H1 (cell line): ENCODE measurements around the gene CRACDL. TPM values are rescaled to one million over a fixed set of nuclear protein-coding genes. Genes with fewer than 3 reads are reported as not detected.

ENCODE experiments used
- CTCF ChIA-PET: fragments of 300-600 bp; sonication (Branson Sonifier 250); formaldehyde crosslinking; loops from one replicate; lab custom pipeline; 2021; ENCODE audit not compliant: partially characterized antibody; lab: Charles Lee
- POLR2A ChIA-PET: fragments of 300-600 bp; sonication (Branson Sonifier 250); formaldehyde crosslinking; loops from one replicate; lab custom pipeline; 2021; ENCODE audit warnings: inconsistent platforms; ENCODE audit not compliant: partially characterized antibody; lab: Charles Lee
- DNase-seq, 2 experiments: peaks; one replicate each; pipeline versions ENCODE4 v3.0.0 to v3.0.0-alpha.2; 2010 to 2022; ENCODE audit warnings: low spot score in 2 of 2, low read depth in 1 of 2, mixed read lengths in 1 of 2
- FAIRE-seq: peaks from 2 replicates; lab custom pipeline; 2011; peaks lifted over from hg19 to GRCh38; lab: Jason Lieb, UNC
- H2AFZ ChIP-seq: 2 replicates; pipeline ENCODE4 v1.8.1; 2012; ENCODE audit warnings: low read length, inconsistent platforms
- H2AK5ac ChIP-seq: 2 replicates; pipeline ENCODE4 v1.6.1; 2013; ENCODE audit warnings: low read depth, low read length
- H2BK120ac ChIP-seq: replicated peaks from 2 replicates; pipeline ENCODE3; 2013; ENCODE audit warnings: low read depth, low read length, inconsistent platforms
- H2BK12ac ChIP-seq: 2 replicates; pipeline ENCODE4 v1.6.1; 2013; ENCODE audit warnings: low read depth, low read length
- H2BK15ac ChIP-seq: 2 replicates; pipeline ENCODE4 v1.6.1; 2013; ENCODE audit warnings: low read length
- H2BK20ac ChIP-seq: 2 replicates; pipeline ENCODE4 v1.6.1; 2013; ENCODE audit warnings: low read length
- H2BK5ac ChIP-seq: 2 replicates; pipeline ENCODE4 v1.6.1; 2013; ENCODE audit warnings: low read depth, low read length
- H3K14ac ChIP-seq: 2 replicates; pipeline ENCODE4 v1.6.1; 2013; ENCODE audit warnings: inconsistent platforms; ENCODE audit not compliant: insufficient read length
- H3K18ac ChIP-seq: 2 replicates; pipeline ENCODE4 v1.6.1; 2013; ENCODE audit warnings: low read length; ENCODE audit errors: extremely low read depth
- H3K23ac ChIP-seq: 2 replicates; pipeline ENCODE4 v1.6.1; 2013; ENCODE audit warnings: inconsistent platforms; ENCODE audit not compliant: insufficient read length
- H3K23me2 ChIP-seq: 2 replicates; pipeline ENCODE4 v1.6.1; 2013; ENCODE audit warnings: low read depth, low read length
- H3K27ac ChIP-seq: 2 replicates; pipeline ENCODE4 v1.6.1; 2011; ENCODE audit warnings: low read depth, low read length, inconsistent platforms
- H3K27me3 ChIP-seq, 4 experiments: replicated peaks in 1 of 4; 1 replicate in 1 of 4; 2 replicates in 3 of 4; pipeline versions ENCODE4 v1.6.1 to v1.8.1; 2011 to 2013; ENCODE audit warnings: low read length in 3 of 4, mild to moderate bottlenecking in 3 of 4, inconsistent platforms in 2 of 4, mixed read lengths in 2 of 4, moderate library complexity in 1 of 4; ENCODE audit not compliant: control insufficient read depth in 3 of 4, insufficient read depth in 3 of 4; ENCODE audit errors: extremely low read depth in 1 of 4
- H3K36me3 ChIP-seq, 4 experiments: 2 replicates each; pipeline versions ENCODE4 v1.6.1 to v1.8.1; 2011 to 2013; ENCODE audit warnings: mild to moderate bottlenecking in 4 of 4, low read length in 3 of 4, moderate library complexity in 2 of 4, control low read depth in 1 of 4, inconsistent platforms in 1 of 4; ENCODE audit not compliant: insufficient read depth in 4 of 4, control insufficient read depth in 2 of 4
- H3K4ac ChIP-seq: replicated peaks from 2 replicates; pipeline ENCODE3; 2013; ENCODE audit warnings: low read length, low read depth, mixed read lengths, inconsistent platforms; ENCODE audit not compliant: insufficient read length
- H3K4me1 ChIP-seq, 4 experiments: replicated peaks in 1 of 4; 1 replicate in 1 of 4; 2 replicates in 3 of 4; pipeline versions ENCODE4 v1.6.1 to v1.8.1; 2011 to 2013; ENCODE audit warnings: low read length in 3 of 4, inconsistent platforms in 2 of 4, mixed read lengths in 1 of 4; ENCODE audit not compliant: insufficient read depth in 4 of 4, control insufficient read depth in 3 of 4
- H3K4me2 ChIP-seq, 2 experiments: 2 replicates each; pipeline versions ENCODE4 v1.6.1 to v1.8.1; 2011 to 2013; ENCODE audit warnings: low read depth in 2 of 2, low read length in 2 of 2, control low read depth in 1 of 2, inconsistent platforms in 1 of 2, mild to moderate bottlenecking in 1 of 2; ENCODE audit not compliant: insufficient read depth in 1 of 2
- H3K4me3 ChIP-seq, 4 experiments: fragments of 200-600, 300-600 bp in 1 of 4; sonication (generic), shearing (Covaris generic), sonication (Bioruptor Twin) in 1 of 4; 2 replicates each; pipeline versions ENCODE4 v1.5.1 to v1.8.1; 2011 to 2016; ENCODE audit warnings: low read length in 4 of 4, low read depth in 3 of 4, control low read depth in 2 of 4, inconsistent platforms in 2 of 4, mild to moderate bottlenecking in 2 of 4, mixed read lengths in 1 of 4, moderate library complexity in 1 of 4; ENCODE audit not compliant: insufficient read depth in 2 of 4; ENCODE audit errors: extremely low read depth in 1 of 4
- H3K56ac ChIP-seq: replicated peaks from 2 replicates; pipeline ENCODE3; 2013; ENCODE audit warnings: low read depth, mild to moderate bottlenecking, mixed read lengths, low read length, inconsistent platforms; ENCODE audit not compliant: insufficient read length
- H3K79me1 ChIP-seq: 2 replicates; pipeline ENCODE4 v1.6.1; 2013; ENCODE audit warnings: low read depth, low read length, control low read depth
- H3K79me2 ChIP-seq, 2 experiments: 2 replicates each; pipeline versions ENCODE4 v1.6.1 to v1.8.1; 2012 to 2013; ENCODE audit warnings: low read length in 2 of 2, mild to moderate bottlenecking in 2 of 2, inconsistent platforms in 1 of 2; ENCODE audit not compliant: insufficient read depth in 2 of 2, control insufficient read depth in 1 of 2
- H3K9ac ChIP-seq, 4 experiments: replicated peaks in 1 of 4; 1 replicate in 1 of 4; 2 replicates in 3 of 4; pipeline versions ENCODE4 v1.6.1 to v1.8.1; 2011 to 2013; ENCODE audit warnings: low read depth in 3 of 4, low read length in 3 of 4, control low read depth in 2 of 4, mild to moderate bottlenecking in 2 of 4, moderate library complexity in 2 of 4, inconsistent platforms in 1 of 4; ENCODE audit errors: extremely low read depth in 1 of 4
- H3K9me3 ChIP-seq, 2 experiments: 2 replicates each; pipeline versions ENCODE4 v1.6.1 to v1.8.1; 2012 to 2013; ENCODE audit warnings: mild to moderate bottlenecking in 2 of 2, moderate library complexity in 2 of 2, control low read depth in 1 of 2, inconsistent platforms in 1 of 2, low read depth in 1 of 2, low read length in 1 of 2, mixed read lengths in 1 of 2; ENCODE audit not compliant: insufficient read depth in 2 of 2
- H4K20me1 ChIP-seq, 2 experiments: replicated peaks in 1 of 2; 2 replicates each; pipeline versions ENCODE3 to v1.8.1; 2011 to 2013; ENCODE audit warnings: inconsistent platforms in 2 of 2, low read length in 2 of 2, mild to moderate bottlenecking in 1 of 2; ENCODE audit not compliant: insufficient read depth in 2 of 2, control insufficient read depth in 1 of 2
- H4K5ac ChIP-seq: 2 replicates; pipeline ENCODE4 v1.6.1; 2013; ENCODE audit warnings: low read length, low read depth, mixed read lengths, inconsistent platforms; ENCODE audit not compliant: insufficient read length
- H4K8ac ChIP-seq: 2 replicates; pipeline ENCODE4 v1.8.0; 2013; ENCODE audit warnings: mild to moderate bottlenecking, moderate library complexity, low read length, inconsistent platforms; ENCODE audit not compliant: insufficient read depth; ENCODE audit errors: extremely low read depth
- H4K91ac ChIP-seq: replicated peaks from 2 replicates; pipeline ENCODE3; 2013; ENCODE audit warnings: low read length, mixed read lengths, inconsistent platforms; ENCODE audit not compliant: insufficient read length
- BCL11A ChIP-seq, 2 experiments: IDR thresholded peaks; one replicate each; pipeline ENCODE4 v1.6.1; 2011; ENCODE audit warnings: low read depth in 2 of 2, low read length in 2 of 2, mild to moderate bottlenecking in 2 of 2
- EGR1 ChIP-seq: IDR thresholded peaks from 2 replicates; pipeline ENCODE4 v1.6.1; 2011; ENCODE audit warnings: low read depth, low read length, borderline replicate concordance
- GABPA ChIP-seq: IDR thresholded peaks from 2 replicates; pipeline ENCODE4 v1.6.1; 2011; ENCODE audit warnings: mild to moderate bottlenecking, low read length, moderate library complexity, borderline replicate concordance; ENCODE audit not compliant: insufficient read depth
- GTF2F1 ChIP-seq: IDR thresholded peaks from 2 replicates; pipeline ENCODE4 v1.6.1; 2012; ENCODE audit warnings: low read depth, low read length, improper control_type of control experiment, borderline replicate concordance
- JUND ChIP-seq: IDR thresholded peaks from 2 replicates; pipeline ENCODE4 v1.6.1; 2011; ENCODE audit warnings: mild to moderate bottlenecking, improper control_type of control experiment, low read length
- KDM4A ChIP-seq: IDR thresholded peaks from one replicate; pipeline ENCODE4 v1.7.1; 2012; ENCODE audit warnings: low read depth, mild to moderate bottlenecking, moderate library complexity, low read length, inconsistent platforms; ENCODE audit not compliant: severe bottlenecking
- KDM5A ChIP-seq: fragments of 200-600 bp; IDR thresholded peaks from 2 replicates; pipeline ENCODE4 v1.7.1; 2012; ENCODE audit warnings: mild to moderate bottlenecking, low read length, inconsistent platforms, mixed read lengths
- NANOG ChIP-seq: IDR thresholded peaks from 2 replicates; pipeline ENCODE4 v1.6.1; 2011; ENCODE audit warnings: low read length, low read depth, mild to moderate bottlenecking, inconsistent platforms; ENCODE audit not compliant: insufficient read depth, poor library complexity, severe bottlenecking
- POLR2A ChIP-seq, 2 experiments: IDR thresholded peaks; 1 replicate in 1 of 2; 2 replicates in 1 of 2; pipeline ENCODE4 v1.6.1; 2011; ENCODE audit warnings: low read depth in 2 of 2, low read length in 2 of 2, mild to moderate bottlenecking in 2 of 2; ENCODE audit errors: control extremely low read depth in 1 of 2
- POLR2AphosphoS5 ChIP-seq: IDR thresholded peaks from 2 replicates; pipeline ENCODE4 v1.6.1; 2011; ENCODE audit warnings: low read depth, low read length
- RAD21 ChIP-seq, 2 experiments: IDR thresholded peaks in 1 of 2; conservative IDR thresholded peaks in 1 of 2; 2 replicates each; pipeline ENCODE4 v1.6.1; 2011; ENCODE audit warnings: low read depth in 2 of 2, low read length in 2 of 2, improper control_type of control experiment in 1 of 2, inconsistent platforms in 1 of 2, mild to moderate bottlenecking in 1 of 2, moderate library complexity in 1 of 2
- SAP30 ChIP-seq: fragments of 300-600 bp; sonication (generic); IDR thresholded peaks from 2 replicates; pipeline ENCODE4 v1.7.1; 2012; ENCODE audit warnings: low read length, moderate library complexity, mild to moderate bottlenecking, inconsistent platforms; ENCODE audit not compliant: insufficient read depth, insufficient replicate concordance
- SIRT6 ChIP-seq: IDR thresholded peaks from one replicate; pipeline ENCODE4 v1.7.1; 2012; ENCODE audit warnings: low read length, inconsistent platforms
- SRF ChIP-seq: IDR thresholded peaks from 2 replicates; pipeline ENCODE4 v1.6.1; 2011; ENCODE audit warnings: mild to moderate bottlenecking, low read depth, low read length, moderate library complexity
- TAF1 ChIP-seq: IDR thresholded peaks from 2 replicates; pipeline ENCODE4 v1.6.1; 2011; ENCODE audit warnings: mild to moderate bottlenecking, low read depth, low read length
- WGBS, 2 experiments: shearing (Covaris generic) in 1 of 2; methylation state at CpG; one replicate each; pipeline versions ENCODE4 v1.1.6 to v1.1.7; 2013 to 2015; ENCODE audit warnings: low lambda C conversion rate in 2 of 2, mixed read lengths in 2 of 2, inconsistent platforms in 1 of 2, low coverage in 1 of 2, missing lambda C conversion rate in 1 of 2; ENCODE audit not compliant: insufficient replicate concordance in 2 of 2, insufficient coverage in 1 of 2, insufficient read length in 1 of 2; ENCODE audit errors: extremely low coverage in 1 of 2, missing lambda C conversion rate in 1 of 2; 5-methylcytosine and 5-hydroxymethylcytosine counted together
- polyA plus RNA-seq, 7 experiments: library from polyadenylated mRNA; depleted of rRNA in 3 of 7; stranded (reverse) in 5 of 7; unstranded in 2 of 7; fragments of >200 nt in 5 of 7; fragments of 200-250 nt in 2 of 7; gene quantifications; 1 replicate in 5 of 7; 2 replicates in 1 of 7; 4 replicates in 1 of 7; pipeline versions ENCODE4 v1.2.1 to v1.2.3, GENCODE V29; 2011 to 2013; ENCODE audit warnings: missing spikeins in 2 of 7, mixed read lengths in 2 of 7
- total RNA-seq: library from RNA; stranded (reverse); fragmentation: NEBNext Ultra II Directional; extraction: Animal tissue kit (Norgen Biotek cat#: 25700); gene quantifications from 2 replicates; pipeline ENCODE4 v1.2.1, GENCODE V29; 2021

Gene CRACDL
- total and polyA plus RNA-seq, 2 of the 8 experiments (the other 6 are each of a cell fraction or from before 2014, with no cell fraction given), result 0.07 to 0.38 TPM

GRCh38 chr2:98801921-98802321 is 134.1 kb downstream of the CRACDL start:
- Histone ChIP-seq H3K27ac (no peak overlapping the region), H3K23ac (no peak overlapping the region), H2BK120ac (no peak overlapping the region), H3K9me3 (no peaks in the 10 kb centered on the region), H3K56ac (no peak overlapping the region), H3K14ac (no peak overlapping the region), H3K4ac (no peak overlapping the region), H3K79me1 (no peaks in the 10 kb centered on the region), H4K8ac (no peak overlapping the region), H4K20me1 (no peaks in the 10 kb centered on the region), H2BK15ac (no peak overlapping the region), H4K5ac (no peak overlapping the region), H2BK12ac (no peak overlapping the region), H3K79me2 (no peaks in the 10 kb centered on the region), H2BK20ac (no peak overlapping the region), H3K4me2 (no peak overlapping the region), H3K9ac (no peak overlapping the region), H3K4me1 (no peaks in the 10 kb centered on the region; a peak in 1 of 7 replicates), H4K91ac (no peak overlapping the region), H3K23me2 (no peaks in the 10 kb centered on the region), H3K27me3 (no peaks in the 10 kb centered on the region), H2AK5ac (no peak overlapping the region), H3K18ac (no peak overlapping the region), H3K4me3 (no peak overlapping the region), H2AFZ (no peak overlapping the region; the same call in 1 of the 2 replicates), H2BK5ac (no peak overlapping the region), H3K36me3 (no peaks in the 10 kb centered on the region)
- ChIA-PET POLR2A (no interaction called here), CTCF (interaction anchor here (1.7 kb wide), 1 partner anchor 12 kb away, joined by 4 read pairs; no protein-coding TSS in a partner anchor)
- DNase-seq (no peak), FAIRE-seq (no peak)
- WGBS, 2 experiments, result 92% methylated on average over 15 of the region's 15 CpGs; no CpG with 5 or more reads in 1 of the 2 experiments
- TF ChIP-seq EGR1, result no peak
- no peak for TF ChIP-seq KDM4A
- TF ChIP-seq GTF2F1, result no peak
- no peak for TF ChIP-seq TAF1
- no peak for TF ChIP-seq SAP30
- no peak for TF ChIP-seq NANOG
- TF ChIP-seq JUND, result no peak
- no peak for TF ChIP-seq KDM5A
- no peak for TF ChIP-seq RAD21 (IDR thresholded peaks at IDR 0.05 in 1 of 2, conservative IDR thresholded peaks at IDR 0.05 in 1 of 2; ENCODE audit: low read depth in 2 of 2, low read length in 2 of 2)
- no peak for TF ChIP-seq BCL11A (IDR thresholded peaks at IDR 0.05; ENCODE audit: low read depth in 2 of 2, low read length in 2 of 2)
- no peak for TF ChIP-seq POLR2AphosphoS5
- no peak for TF ChIP-seq GABPA
- no peak for TF ChIP-seq SIRT6
- TF ChIP-seq SRF, result no peak
- no peak for TF ChIP-seq POLR2A (IDR thresholded peaks at IDR 0.05; ENCODE audit: control extremely low read depth in 1 of 2, low read depth in 2 of 2, low read length in 2 of 2)
